Cortex of kidney (tissue), 1 donor: ENCODE results near the gene AMPD1.

Experiments used
- DNase-seq: peaks from one replicate; lab custom pipeline; 2025; lab: John Stamatoyannopoulos, UW

AMPD1 gene

DNA sequence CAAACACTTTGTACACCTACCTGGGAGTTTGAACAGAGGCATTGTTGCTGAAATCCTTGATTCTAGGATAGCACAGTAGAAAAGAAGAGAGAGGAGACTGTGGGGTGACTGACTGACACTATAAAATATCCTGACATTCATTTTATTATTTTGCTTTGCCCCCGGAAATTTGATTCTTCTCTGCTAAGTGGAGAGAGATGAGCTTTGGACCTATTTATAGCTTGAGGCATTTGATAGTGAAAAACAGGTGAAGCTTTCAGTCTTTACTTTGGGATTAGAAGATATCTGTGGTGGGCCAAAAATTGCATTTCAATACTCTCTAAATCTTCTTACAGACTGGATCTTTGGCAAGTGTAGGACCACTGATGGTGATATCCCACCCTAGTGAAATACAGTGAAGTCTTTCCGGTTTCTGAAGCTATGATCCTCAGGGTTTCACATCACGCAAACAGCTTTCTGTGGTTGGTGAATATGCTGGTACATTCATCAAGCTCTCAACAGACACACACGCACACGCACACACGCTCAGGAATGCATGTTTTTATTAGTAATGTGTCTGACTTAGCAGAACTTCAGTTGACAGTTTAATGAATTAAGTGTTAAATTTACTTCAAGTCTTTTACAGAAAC lies at the start of gene AMPD1:
TSS of gene AMPD1 (minus strand) at position 117 of the 629 bp plus-strand sequence. CDS start at position 42, 75 bp downstream.
- no peak for DNase-seq

GRCh38 chr1:114741963-114742746 lies 46.8 kb upstream of the AMPD1 start:
- no peak for DNase-seq

DNA sequence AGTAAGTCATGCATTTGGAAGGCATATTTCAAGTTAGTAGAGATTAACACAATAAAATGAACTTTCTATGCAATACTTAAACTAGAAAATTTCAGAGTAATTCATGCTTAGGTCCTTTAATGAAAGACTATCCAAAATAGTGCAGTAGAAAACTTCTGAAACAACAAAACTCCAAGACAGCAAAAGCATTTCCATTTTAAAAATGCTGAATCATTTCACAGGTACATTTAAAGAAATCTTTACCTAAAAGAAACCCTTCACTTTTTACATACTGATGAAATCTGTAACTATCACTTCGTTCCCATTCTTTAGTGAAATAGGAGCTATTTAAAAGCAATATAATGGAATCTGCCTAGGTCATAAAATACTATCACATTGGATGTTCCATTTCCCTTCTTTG lies 45.0 kb upstream of the AMPD1 start:
- no peak for DNase-seq

DNA sequence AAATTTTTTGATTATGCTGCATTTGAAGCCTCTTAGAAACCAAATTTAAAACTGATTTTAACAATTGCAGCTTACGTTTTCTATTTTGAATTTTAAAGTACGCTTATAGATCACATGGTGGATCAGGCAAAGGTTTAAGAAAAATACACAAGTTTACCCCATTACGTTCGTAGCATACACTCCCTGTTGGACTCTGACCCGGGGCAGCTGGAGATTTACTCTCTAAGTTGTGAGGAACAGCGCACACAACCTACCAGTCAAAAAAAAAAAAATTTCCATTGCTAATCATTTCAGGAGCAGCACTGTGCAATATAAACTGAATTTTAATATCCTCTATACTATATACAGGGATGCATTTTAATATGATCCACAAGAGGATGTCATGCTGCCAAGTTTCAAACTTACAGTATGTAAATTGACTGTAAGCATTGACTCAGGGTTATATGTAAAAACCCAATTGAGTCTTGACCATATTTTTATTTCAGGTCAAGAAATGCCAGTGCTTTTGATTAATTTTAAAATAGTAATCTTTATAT lies 42.0 kb upstream of the AMPD1 start:
- no peak for DNase-seq

DNA sequence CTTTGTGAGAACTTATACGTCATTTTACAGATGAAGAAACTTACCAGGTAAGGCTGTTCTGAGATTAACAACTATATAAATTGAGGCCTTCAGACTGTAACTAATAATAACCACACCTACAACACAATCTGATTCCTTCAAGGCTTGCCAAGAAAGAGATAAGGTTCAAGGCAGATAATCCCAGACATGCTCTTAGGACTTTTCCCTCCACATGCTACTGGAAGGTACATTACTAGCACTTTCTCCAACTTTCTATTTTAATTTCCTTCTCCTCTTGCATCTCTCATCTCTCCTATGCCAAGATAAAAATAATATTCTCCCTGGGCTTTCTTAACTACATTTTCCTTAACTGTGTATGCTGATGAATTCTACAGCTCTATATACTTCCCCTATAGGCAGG lies 40.1 kb upstream of the AMPD1 start:
- no peak for DNase-seq

GRCh38 chr1:114729782-114730181 lies 34.4 kb upstream of the AMPD1 start:
- no peak for DNase-seq

- DNase-seq, result no peak
Measured at GRCh38 chr1:114728553-114728952, 33.2 kb upstream of the AMPD1 start.

DNA sequence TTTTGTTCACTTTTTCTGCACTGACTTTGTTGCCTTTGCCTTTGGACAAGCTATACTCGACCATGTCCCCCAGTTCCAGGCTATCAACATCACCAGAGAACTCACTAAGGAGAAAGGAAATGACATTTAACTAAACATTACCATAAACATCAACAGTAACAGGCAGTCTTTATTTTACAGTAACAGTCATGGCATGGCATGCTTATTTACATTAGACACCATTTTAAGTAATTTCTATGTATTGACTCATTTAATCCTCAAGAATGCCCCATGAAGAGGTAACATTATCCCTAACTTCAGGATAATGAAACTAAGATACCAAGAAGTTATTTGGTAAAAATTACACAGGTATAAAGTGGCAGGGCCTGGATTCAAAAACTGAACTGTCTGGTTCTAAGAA lies 29.9 kb upstream of the AMPD1 start:
- DNase-seq, result no peak

GRCh38 chr1:114723915-114724314 lies 28.6 kb upstream of the AMPD1 start:
- DNase-seq, result no peak

DNA sequence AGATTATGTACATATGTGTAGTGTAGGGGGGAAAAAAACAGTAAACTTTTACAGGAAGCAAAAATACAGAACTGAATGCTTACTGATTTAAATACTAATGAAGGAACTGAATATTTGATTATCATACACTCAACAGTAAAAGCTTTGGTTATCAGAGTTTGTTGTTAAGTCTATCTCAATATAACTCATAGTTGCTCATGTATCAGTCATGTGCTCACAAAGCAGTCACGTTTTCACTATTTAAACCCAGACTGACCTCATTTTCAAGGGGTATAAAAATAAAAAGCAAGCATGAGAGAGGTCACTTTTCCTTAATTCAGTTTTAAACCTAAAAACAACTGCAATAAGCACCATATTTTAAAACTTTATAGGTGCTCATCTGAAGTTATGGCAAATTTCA lies 28.1 kb upstream of the AMPD1 start:
- DNase-seq, result no peak

- DNase-seq, result no peak
Measured at GRCh38 chr1:114720492-114720891, 25.1 kb upstream of the AMPD1 start.

DNA sequence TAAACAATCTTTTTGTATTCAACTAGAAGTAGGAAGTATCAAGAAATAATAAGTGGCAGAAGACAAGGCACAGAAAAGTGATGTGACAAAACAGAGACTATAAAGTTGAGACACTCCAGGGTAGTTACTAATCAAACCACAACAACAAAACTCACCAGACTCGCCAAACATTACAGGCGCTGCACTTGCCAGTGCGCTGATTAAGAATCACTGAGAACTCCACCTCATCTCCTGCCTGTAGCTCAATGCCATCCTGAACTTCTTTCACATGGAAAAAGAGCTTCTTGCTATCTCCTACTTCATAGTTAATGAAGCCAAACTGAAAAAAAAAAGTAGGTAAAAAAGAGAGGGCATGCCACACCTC lies 24.1 kb upstream of the AMPD1 start:
- DNase-seq, result no peak

- no peak for DNase-seq
Measured at GRCh38 chr1:114718661-114719423, 23.5 kb upstream of the AMPD1 start.

DNA sequence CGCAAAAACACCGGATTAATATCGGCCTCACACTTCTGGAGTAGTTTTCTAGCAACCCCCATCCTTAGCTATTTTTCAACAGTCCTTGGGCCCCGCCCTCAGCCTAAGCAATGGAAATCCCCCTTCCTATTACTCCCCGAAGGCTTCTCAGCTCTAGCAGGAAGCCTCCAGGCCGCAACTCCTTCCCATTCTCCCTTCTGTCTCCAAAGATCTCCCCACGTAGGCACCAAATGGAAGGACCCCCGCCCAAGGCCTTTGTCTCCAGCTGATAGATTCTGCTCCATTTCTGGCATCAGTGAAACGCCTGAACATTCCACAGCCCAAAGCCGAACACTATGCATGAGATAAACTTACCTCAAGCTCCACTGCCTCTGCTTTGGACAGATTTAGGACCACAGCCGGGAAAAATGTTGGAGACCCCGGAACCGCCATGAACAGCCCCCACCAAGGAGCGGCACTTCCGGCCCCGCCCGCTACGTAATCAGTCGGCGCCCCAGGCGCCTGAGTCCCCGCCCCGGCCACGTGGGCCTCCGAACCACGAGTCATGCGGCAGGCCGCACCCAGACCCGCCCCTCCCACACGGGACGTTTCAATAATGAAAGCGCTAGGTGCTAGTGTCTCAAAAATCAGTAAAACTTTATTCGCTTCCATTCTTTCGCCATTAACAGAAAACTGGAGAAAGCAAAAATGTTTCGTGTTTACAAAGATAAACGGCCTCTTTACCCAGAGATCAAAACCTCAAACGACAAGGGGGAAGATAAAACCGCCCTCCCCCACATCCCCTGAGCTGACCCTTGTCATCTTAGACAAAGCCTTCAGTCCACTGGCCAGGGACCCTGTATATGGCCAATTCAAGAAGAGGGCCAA lies 21.2 kb upstream of the AMPD1 start, which contains the start of gene NRAS:
TSS of gene NRAS (minus strand) at position 468 of the 867 bp plus-strand sequence. CDS start 611 bp downstream, outside the sequence.
- DNase-seq, result no peak

- no peak for DNase-seq
Measured at GRCh38 chr1:114715952-114716303, 20.6 kb upstream of the AMPD1 start.

- DNase-seq, result no peak
Measured at GRCh38 chr1:114712977-114713376, 17.6 kb upstream of the AMPD1 start.

DNA sequence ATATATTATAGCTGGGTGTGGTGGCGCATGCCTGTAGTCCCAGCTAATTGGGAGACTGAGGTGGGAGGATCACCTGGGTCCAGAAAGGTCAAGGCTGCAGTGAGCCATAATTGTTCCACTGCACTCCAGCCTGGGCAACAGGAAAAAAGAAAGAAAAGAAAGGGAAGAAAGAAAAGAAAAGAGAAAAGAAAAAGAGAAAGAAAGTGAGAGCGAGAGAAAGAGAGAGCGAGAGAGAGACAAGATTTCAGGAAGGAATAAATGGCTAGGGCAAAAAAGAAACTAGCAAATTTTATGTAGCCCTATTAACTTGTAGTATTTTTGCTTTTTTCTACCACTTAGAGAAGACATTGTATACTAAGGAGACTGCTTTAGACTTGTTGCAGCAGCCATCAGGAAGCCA lies 15.0 kb upstream of the AMPD1 start:
- no peak for DNase-seq

DNA sequence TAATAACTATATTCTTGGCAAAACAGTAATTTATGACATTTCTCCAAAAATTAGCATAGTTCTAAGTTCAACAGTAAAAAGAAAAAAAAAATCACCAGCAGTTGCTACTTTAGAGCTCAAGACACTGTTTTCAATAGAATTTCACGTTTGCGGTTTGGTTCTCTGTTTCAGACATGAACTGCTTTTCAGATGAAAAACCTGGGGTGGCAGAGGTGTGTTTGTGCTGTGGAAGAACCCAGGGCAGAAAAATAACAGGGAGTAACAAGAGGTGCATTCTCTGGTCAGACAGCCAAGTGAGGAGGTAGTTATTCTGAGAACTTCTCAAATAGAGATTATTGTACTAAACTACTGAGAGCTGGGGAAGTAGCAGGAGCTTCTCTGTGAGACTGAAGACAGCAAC lies 12.3 kb upstream of the AMPD1 start:
- DNase-seq, result no peak

- DNase-seq, result no peak
Measured at GRCh38 chr1:114703242-114703641, 7.9 kb upstream of the AMPD1 start.

DNA sequence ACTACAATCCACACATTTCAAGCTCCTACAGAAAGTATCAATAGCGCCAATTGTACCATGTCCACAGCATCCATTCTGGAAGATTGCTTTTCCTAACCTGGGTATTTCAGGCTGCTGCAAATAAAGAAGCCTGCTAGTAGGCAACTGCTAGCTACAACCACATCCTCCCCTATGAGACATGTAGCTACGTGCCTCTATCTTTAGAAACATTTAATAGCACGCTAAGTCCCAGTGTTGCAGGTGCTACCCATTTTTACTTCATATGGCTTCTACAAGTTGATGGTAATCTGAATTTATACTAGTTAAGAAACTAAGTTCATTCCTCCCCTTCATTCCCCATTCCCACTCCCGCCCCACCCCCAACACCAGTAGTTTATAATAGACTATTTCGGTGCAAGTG lies 7.4 kb upstream of the AMPD1 start:
- DNase-seq, result no peak

DNA sequence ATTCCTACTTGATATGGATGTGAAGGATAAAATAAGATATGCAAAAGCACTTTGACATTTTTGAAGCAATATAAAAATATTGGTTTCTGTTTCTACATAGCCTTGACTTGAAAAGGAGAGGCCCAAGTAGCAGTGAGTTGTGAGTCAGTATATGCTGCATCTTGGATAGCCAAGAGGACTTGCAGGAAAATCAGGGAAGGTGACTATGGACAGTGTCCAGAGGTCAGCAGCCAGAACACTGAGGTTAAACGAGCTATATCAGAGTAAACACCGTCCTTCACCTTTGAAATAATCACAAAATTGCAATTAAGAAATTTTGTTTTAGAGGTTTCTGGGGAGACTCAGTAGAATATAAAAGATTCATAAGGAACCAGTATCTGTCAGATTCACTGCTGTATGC lies 6.6 kb upstream of the AMPD1 start:
- DNase-seq, result no peak
